Stimulated activated CD4-positive, alpha-beta T cell treated with anti-CD3 and anti-CD28 coated beads, Interleukin-4, amount 100 ng/mL, for 1 hour (primary cell): Measurements from ENCODE around the gene GAB1.
"Not testable (repeated sequence)": the region's sequence is repeated elsewhere in the genome, so short reads cannot be mapped to it uniquely, and the experiment has no call there.

Source experiments
- DNase-seq: peaks from one replicate; pipeline ENCODE4 v3.0.0-alpha.2; 2020

GAB1 gene

GRCh38 chr4:143339497-143339896 is 2.8 kb downstream of the GAB1 start:
- no peak for DNase-seq

- no peak for DNase-seq
Observed at GRCh38 chr4:143341186-143341755, 4.6 kb downstream of the GAB1 start.

- no peak for DNase-seq
Observed at GRCh38 chr4:143343276-143343831, 6.7 kb downstream of the GAB1 start.

- no peak for DNase-seq
Observed at GRCh38 chr4:143344041-143344440, 7.4 kb downstream of the GAB1 start.

GRCh38 chr4:143344774-143345173 is 8.1 kb downstream of the GAB1 start:
- no peak for DNase-seq

- no peak for DNase-seq
Observed at GRCh38 chr4:143345356-143345755, 8.7 kb downstream of the GAB1 start.

GRCh38 chr4:143346206-143346605 is 9.5 kb downstream of the GAB1 start:
- DNase-seq: no peak

GRCh38 chr4:143347484-143348111 is 10.9 kb downstream of the GAB1 start:
- DNase-seq: no peak

GRCh38 chr4:143348233-143349077 is 11.8 kb downstream of the GAB1 start:
- DNase-seq: no peak

- DNase-seq: not testable (repeated sequence)
Observed at GRCh38 chr4:143349858-143350527, 13.3 kb downstream of the GAB1 start.

GRCh38 chr4:143351149-143351691 is 14.5 kb downstream of the GAB1 start:
- DNase-seq: no peak

GRCh38 chr4:143351774-143352451 is 15.2 kb downstream of the GAB1 start:
- no peak for DNase-seq

GRCh38 chr4:143352720-143353119 is 16.0 kb downstream of the GAB1 start:
- DNase-seq: no peak

GRCh38 chr4:143353797-143354196 is 17.1 kb downstream of the GAB1 start:
- DNase-seq: no peak

GRCh38 chr4:143354990-143355389 is 18.3 kb downstream of the GAB1 start:
- DNase-seq: no peak

- no peak for DNase-seq
Observed at GRCh38 chr4:143355540-143356217, 19.0 kb downstream of the GAB1 start.

- DNase-seq: no peak
Observed at GRCh38 chr4:143356493-143356892, 19.8 kb downstream of the GAB1 start.

- DNase-seq: no peak
Observed at GRCh38 chr4:143357161-143357845, 20.6 kb downstream of the GAB1 start.

- no peak for DNase-seq
Observed at GRCh38 chr4:143358419-143358818, 21.7 kb downstream of the GAB1 start.

- DNase-seq: no peak
Observed at GRCh38 chr4:143358923-143359643, 22.4 kb downstream of the GAB1 start.
